ENCODE results near the gene ARAP1. TPM values are rescaled to one million over a fixed set of nuclear protein-coding genes. Genes with fewer than 3 reads are reported as not detected.

ARAP1 gene
- total RNA-seq, 1 donor from 2014 or later, result 81.5 TPM

DNA sequence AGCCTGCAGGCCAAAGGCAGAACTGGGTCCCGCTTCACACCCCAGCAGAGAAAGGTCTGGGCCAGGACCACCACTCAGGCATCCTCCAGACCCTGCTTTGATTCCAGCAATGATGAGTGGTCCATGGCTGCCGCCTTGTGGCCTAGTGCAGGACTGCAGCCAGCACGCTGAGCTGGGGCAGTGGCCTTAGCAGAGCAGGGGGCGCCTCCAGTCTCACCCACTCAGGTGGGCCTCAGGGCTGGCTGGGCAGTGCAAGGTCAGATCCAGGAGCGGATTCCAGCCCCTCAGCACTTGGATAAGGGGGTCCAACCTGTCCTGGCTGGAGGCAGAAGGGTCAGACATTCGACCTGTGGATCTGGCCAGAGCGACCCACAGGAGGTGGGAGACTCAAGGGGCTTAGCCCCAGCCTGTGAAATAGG, 68.4 kb downstream of the ARAP1 start:
- Mint-ChIP-seq H3K9me3 (no peaks in the 10 kb centered on the region), H3K4me1 (peaks cover 46% of the 10 kb centered on the region), H3K36me3 (ENCODE audit: low read depth) (peaks cover 29% of the 10 kb centered on the region), H3K4me3 (no peak overlapping the region), H3K27ac (peak overlapping the region; percentile 37), H3K27me3 (peaks cover 5% of the 10 kb centered on the region)
- intact Hi-C loops (cut with micrococcal nuclease), result loop anchor here (1.0 to 5.0 kb wide), 4 partner anchors 15 to 211 kb away; no protein-coding TSS in a partner anchor
- peak; percentile 92 for DNase-seq

DNA sequence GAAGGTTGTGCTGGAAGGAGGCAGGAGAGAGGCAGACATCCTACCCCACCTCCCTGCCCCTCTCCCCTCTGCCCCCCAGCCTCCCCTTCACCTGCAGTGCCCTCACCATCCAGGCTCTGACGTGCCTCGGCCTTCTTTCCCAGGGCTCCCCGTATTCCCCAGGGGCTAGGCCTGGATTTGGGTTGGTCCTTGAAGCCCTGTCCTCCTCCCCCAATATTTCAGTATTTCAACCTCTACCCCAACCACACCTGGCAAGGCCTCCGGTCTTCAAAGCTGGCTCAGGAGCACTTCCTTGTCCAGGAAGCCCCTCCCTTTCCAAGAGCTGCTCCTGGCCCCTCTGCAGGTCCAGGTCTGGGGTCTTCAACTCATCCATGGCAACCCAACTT, 69.4 kb downstream of the ARAP1 start:
- H3K27ac Mint-ChIP-seq, result no peak overlapping the region
- intact Hi-C loops (cut with micrococcal nuclease), result loop anchor here (1.0 to 5.0 kb wide), 4 partner anchors 14 to 211 kb away; no protein-coding TSS in a partner anchor
- H3K4me1 Mint-ChIP-seq, result peaks cover 41% of the 10 kb centered on the region
- no peak overlapping the region for H3K4me3 Mint-ChIP-seq
- H3K27me3 Mint-ChIP-seq, result peaks cover 12% of the 10 kb centered on the region
- peaks cover 21% of the 10 kb centered on the region for H3K36me3 Mint-ChIP-seq (ENCODE audit: low read depth)
- no peaks in the 10 kb centered on the region for H3K9me3 Mint-ChIP-seq
- DNase-seq, result no peak

DNA sequence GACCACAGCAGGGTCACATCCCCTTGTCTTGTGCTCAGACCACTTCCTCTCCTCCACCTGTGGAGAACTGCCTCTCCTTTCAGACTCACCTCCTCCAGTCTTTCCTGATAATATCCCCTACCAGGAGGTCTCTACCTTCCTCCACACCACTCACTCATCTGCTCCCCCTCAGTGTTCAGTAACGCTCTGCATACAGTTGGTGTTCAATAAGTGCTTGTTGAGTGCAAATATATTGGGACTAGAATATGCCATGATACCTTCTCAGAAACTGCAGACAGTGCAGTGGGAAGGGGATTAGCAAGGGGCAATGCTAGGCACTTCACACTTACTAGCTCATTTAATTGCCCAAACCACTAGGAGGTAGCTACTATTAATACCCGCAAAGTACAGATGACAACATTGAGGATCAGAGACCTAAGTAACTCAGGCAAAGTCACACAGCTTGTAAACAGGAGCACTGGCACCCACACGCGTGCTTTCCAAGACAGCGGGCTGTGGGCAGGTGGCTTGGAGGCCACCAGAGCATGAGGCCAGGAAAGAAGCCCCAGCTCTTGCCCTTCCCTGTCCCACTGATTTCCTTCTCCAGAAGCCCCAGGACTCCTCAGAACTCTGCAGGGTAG, 69.9 kb downstream of the ARAP1 start:
- no peaks in the 10 kb centered on the region for H3K9me3 Mint-ChIP-seq
- H3K4me3 Mint-ChIP-seq, result no peak overlapping the region
- intact Hi-C loops (cut with micrococcal nuclease), result loop anchor here (2.0 to 5.0 kb wide), 2 partner anchors 14 to 210 kb away; no protein-coding TSS in a partner anchor
- peaks cover 16% of the 10 kb centered on the region for H3K36me3 Mint-ChIP-seq (ENCODE audit: low read depth)
- peaks cover 36% of the 10 kb centered on the region for H3K4me1 Mint-ChIP-seq
- H3K27me3 Mint-ChIP-seq, result peaks cover 16% of the 10 kb centered on the region
- DNase-seq, result no peak
- H3K27ac Mint-ChIP-seq, result no peak overlapping the region

DNA sequence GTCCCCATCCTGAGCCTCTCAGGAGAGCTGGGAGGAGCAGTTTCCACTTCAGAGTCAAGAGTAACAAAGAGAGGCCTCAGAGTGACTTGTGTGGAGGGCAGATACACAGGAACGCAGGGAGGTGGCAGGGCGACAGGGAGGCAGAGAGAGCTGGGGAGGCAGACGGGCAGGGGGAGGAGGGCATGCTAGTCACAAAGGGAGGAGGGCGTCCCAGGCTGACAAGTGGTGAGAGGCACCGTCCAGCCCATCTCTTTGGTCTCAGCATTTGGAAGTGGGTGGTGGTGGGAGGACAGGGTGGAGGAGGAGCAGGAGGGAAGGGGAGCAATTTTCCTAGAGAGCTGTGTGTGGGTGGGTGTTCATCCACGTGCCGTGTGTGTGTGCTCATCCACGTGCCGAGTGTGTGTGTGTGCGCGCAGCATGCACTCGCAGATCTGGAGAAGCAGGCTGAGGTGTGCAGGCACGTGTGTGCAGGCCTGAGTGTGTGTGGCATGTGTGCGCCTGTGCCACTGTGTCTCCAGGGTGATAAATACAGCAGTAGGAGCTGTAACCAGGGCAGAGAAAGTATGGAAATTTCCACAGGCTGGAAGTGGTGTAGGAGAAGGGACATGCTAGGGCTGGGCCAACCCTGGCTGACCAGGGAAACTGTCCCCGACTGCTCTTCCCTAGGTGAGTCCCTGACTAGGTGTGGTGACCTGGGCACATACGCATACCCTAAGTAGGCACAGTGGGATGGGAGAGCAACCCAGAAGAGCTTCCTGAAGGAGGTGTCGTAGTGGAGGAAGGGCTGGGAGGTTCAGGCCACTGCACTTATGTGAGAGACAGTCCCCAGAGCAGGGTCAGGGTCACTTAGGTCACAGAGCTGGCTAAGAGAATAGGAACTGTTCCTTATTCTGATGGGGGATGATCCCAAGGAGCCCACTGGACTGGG, 70.7 kb downstream of the ARAP1 start:
- no peak for DNase-seq
- peaks cover 23% of the 10 kb centered on the region for H3K27me3 Mint-ChIP-seq
- no peaks in the 10 kb centered on the region for H3K9me3 Mint-ChIP-seq
- intact Hi-C loops (cut with micrococcal nuclease), result loop anchor here (2.0 to 5.0 kb wide), 2 partner anchors 13 to 209 kb away; no protein-coding TSS in a partner anchor
- peaks cover 29% of the 10 kb centered on the region for H3K4me1 Mint-ChIP-seq
- H3K36me3 Mint-ChIP-seq (ENCODE audit: low read depth), result peaks cover 8% of the 10 kb centered on the region
- H3K4me3 Mint-ChIP-seq, result no peak overlapping the region
- no peak overlapping the region for H3K27ac Mint-ChIP-seq

DNA sequence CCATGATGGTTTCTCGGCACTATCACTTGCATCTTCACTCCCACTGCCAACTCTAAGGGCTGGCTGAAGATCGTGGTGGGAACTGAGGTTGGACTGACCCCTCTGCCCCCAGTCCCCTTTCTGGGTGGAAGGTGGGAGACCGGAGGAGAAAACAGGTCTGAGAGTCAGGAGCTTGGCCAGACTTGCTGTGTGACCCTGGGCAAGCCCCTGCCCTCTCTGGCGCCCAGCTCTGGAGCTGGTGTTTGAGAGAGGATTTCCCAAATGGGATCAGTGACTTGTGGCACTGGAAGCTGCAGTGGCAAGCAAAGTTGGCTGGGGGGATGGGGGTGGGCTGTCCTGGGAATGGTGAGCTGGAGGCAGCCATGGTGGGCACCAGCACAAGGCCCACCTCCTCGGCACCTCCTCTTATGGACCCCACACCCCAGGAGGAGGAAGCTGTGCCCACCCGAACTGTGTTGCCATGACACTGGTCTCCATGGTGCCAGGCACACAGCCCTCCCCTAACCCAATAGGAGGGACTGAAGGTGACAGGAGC, 71.5 kb downstream of the ARAP1 start:
- DNase-seq, result no peak
- intact Hi-C loops (cut with micrococcal nuclease), result loop anchor here (5.0 kb wide), 1 partner anchor 208 kb away; no protein-coding TSS in a partner anchor
- H3K27ac Mint-ChIP-seq, result no peak overlapping the region
- peaks cover 2% of the 10 kb centered on the region for H3K36me3 Mint-ChIP-seq (ENCODE audit: low read depth)
- H3K4me3 Mint-ChIP-seq, result no peak overlapping the region
- peaks cover 30% of the 10 kb centered on the region for H3K27me3 Mint-ChIP-seq
- no peaks in the 10 kb centered on the region for H3K9me3 Mint-ChIP-seq
- peaks cover 21% of the 10 kb centered on the region for H3K4me1 Mint-ChIP-seq

DNA sequence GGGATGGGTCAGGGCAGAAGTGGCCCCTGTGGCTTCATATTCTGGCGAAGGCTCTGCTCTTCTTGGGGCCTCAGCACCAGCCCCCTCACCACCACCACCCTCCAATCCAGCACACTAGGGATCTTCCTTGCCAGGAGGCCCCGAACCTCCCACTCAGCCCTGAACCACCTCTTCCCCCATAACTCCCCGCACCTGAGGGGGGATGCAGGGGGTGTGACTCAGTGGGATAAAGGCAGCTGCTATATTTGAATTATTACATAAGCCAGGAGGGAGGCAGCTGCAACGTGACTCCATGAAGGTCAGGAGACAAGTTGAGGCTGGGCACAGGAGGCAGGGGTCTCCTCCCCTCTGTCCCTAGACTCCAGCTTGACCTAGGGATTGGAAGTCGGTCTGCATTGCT, 72.3 kb downstream of the ARAP1 start:
- H3K27me3 Mint-ChIP-seq, result peaks cover 38% of the 10 kb centered on the region
- no peak overlapping the region for H3K4me3 Mint-ChIP-seq
- DNase-seq, result no peak
- peaks cover 21% of the 10 kb centered on the region for H3K4me1 Mint-ChIP-seq
- no peaks in the 10 kb centered on the region for H3K9me3 Mint-ChIP-seq
- H3K27ac Mint-ChIP-seq, result no peak overlapping the region
- intact Hi-C loops (cut with micrococcal nuclease), result loop anchor here (5.0 kb wide), 1 partner anchor 208 kb away; no protein-coding TSS in a partner anchor
- peaks cover 2% of the 10 kb centered on the region for H3K36me3 Mint-ChIP-seq (ENCODE audit: low read depth)

DNA sequence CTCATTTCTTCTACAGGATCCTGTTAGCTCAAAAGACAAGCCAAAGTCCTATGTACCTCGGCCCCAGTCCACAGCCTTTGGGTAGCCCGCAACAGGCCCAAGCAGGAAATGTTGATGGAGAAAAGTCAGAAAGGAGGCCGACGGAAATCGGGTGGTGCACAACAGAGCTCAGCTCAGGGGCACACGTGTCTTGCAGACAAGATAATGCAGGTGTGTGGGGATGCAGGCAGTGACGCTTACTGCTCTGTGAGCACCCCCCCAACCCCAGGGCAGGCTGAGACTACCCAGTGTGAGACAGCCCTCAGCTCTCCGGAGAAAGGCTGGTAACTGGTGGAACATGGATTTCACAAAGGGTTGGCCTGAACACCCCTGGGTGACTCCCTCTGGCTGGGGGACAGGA, 73.7 kb downstream of the ARAP1 start:
- H3K4me3 Mint-ChIP-seq, result no peak overlapping the region
- no peak overlapping the region for H3K27ac Mint-ChIP-seq
- peaks cover 14% of the 10 kb centered on the region for H3K4me1 Mint-ChIP-seq
- peaks cover 51% of the 10 kb centered on the region for H3K27me3 Mint-ChIP-seq
- no peaks in the 10 kb centered on the region for H3K9me3 Mint-ChIP-seq
- intact Hi-C loops (cut with micrococcal nuclease), result no loop called here
- H3K36me3 Mint-ChIP-seq (ENCODE audit: low read depth), result peaks cover under 1% of the 10 kb centered on the region
- no peak for DNase-seq

DNA sequence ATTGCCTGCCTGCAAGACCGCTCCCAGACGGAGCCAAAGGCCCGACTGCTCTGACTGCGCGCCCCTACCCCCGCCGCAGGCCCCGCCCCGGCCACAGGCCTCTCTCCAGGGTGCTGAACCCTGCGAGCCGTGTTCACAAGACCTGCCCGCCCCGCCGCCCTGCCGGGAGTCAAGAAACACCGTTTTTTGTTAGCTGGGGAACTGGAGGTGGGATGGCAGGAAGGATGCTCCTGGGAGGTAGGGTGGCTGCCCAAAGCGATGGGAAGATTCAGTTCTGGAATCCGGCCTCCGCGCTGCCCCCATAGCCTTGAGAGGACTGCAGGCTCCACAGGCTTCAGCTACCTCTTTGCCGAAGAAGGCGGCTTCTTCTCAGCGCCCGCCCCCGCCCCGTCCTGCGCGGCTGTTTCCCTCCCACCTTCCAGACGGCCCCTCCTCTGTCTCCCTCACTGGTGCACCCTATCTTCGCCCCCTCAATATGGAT, 75.3 kb downstream of the ARAP1 start:
- Mint-ChIP-seq H3K4me1 (peaks cover 16% of the 10 kb centered on the region), H3K27ac (no peak overlapping the region), H3K4me3 (no peak overlapping the region), H3K36me3 (ENCODE audit: low read depth) (no peaks in the 10 kb centered on the region), H3K27me3 (peaks cover 66% of the 10 kb centered on the region), H3K9me3 (no peaks in the 10 kb centered on the region)
- peak; percentile 94 for DNase-seq
- intact Hi-C loops (cut with micrococcal nuclease), result no loop called here

DNA sequence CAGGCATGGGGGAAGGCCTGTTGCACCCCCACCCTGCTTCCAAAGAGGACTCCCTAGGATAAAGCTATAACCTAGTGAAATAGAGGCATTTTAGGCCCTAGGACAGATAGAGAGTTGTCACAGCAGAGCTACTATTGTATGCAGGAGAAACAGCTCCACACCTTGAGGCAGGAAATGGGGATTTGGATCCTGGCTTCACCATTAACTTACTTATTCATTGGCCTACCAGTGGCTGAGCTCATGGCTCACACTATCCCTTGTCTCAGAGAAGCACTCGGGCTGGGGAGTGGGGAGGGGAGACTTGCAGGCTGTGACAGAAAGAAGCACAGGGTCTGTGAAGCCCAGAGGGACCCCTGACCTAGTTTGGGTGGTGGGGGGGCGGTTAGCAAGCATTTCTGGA, 77.0 kb downstream of the ARAP1 start:
- Mint-ChIP-seq H3K36me3 (ENCODE audit: low read depth) (no peaks in the 10 kb centered on the region), H3K4me3 (no peak overlapping the region), H3K9me3 (no peaks in the 10 kb centered on the region), H3K27ac (no peak overlapping the region), H3K27me3 (peaks cover 79% of the 10 kb centered on the region), H3K4me1 (peaks cover 15% of the 10 kb centered on the region)
- DNase-seq, result no peak
- intact Hi-C loops (cut with micrococcal nuclease), result no loop called here

DNA sequence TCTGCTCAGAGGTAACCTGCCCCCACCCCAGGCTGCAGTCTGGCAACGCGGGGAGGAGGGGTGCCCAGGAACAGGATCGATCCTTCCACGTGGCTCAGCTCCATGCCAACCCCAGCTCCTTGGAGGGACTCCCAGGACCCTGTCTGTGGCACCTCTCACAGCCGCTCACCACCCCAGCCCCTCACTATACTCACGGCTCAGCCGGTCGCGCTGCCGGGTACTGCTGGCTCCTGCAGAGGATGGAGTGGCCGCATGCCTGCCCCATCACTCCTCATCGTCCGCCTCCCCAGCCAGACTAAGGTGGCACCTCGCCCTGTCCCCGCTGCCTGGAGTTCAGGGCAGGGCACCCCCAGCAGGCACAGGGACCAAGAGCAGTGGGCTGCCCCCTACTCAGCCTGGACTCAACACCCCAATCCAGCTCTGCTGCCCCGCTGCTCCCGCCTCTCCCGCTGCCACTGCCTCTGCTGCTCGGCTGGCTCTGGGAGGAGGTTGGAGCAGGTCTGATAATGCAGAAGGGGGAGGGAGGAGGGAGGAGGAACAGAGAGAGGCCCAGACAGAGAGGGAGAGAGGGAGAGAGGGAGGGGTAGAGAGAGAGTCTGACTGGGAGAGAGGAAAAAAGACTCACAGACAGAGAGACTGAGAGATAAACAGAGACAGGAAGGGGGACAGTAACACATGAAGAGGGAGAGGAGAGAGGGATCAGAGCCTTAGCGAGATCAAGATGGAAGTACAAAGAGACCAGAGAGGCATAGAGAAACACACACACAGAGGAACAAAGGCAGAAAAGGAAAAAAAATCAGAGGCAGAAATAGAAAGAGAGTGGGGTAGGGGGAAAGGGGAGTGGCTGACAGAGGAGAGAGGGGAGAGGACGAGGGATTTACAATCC, 78.0 kb downstream of the ARAP1 start, which contains the start of gene PDE2A:
Gene PDE2A, minus strand, starts transcription at position 480 of the 886 bp plus-strand sequence. Its CDS starts 215 bp downstream, at position 265.
- H3K4me3 Mint-ChIP-seq, result no peak within 1 kb of the TSS
- H3K9me3 Mint-ChIP-seq, result no peaks in the 10 kb centered on the region
- no peaks in the 10 kb centered on the region for H3K36me3 Mint-ChIP-seq (ENCODE audit: low read depth)
- intact Hi-C loops (cut with micrococcal nuclease), result no loop called here
- peaks cover 77% of the 10 kb centered on the region for H3K27me3 Mint-ChIP-seq
- H3K4me1 Mint-ChIP-seq, result peaks cover 15% of the 10 kb centered on the region
- DNase-seq, result no peak
- H3K27ac Mint-ChIP-seq, result no peak within 1 kb of the TSS

DNA sequence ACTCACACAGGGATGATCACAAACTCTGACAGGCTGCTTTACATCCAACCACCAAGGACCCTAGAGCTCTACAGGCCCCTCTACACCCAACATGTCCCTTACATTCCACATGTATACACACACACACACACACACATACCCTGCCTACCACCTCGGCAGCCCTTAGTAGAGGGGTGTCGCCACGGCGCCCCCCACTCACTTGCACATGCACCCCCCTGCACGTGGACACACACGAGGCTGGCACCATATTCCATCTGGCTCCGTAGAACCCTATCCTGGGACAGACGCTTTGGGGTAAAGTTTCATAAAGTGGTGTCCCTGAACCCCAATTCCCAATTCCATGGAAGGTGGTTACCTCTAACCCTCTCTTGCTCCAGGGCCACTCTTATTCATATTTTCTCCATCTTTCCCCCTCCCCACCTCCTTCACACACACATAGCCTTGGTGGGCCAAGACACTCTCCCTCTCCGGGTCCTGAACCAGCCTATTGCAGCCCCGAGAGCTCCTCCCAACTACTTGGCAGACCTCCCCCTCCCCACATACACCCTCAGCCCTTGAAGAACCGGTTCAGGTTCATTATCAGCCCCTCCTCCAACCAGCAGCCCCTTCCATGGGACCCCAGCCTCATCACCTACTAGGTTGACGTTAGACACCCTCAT, 78.8 kb downstream of the ARAP1 start:
- H3K36me3 Mint-ChIP-seq (ENCODE audit: low read depth), result no peaks in the 10 kb centered on the region
- H3K4me3 Mint-ChIP-seq, result no peak overlapping the region
- H3K9me3 Mint-ChIP-seq, result no peaks in the 10 kb centered on the region
- intact Hi-C loops (cut with micrococcal nuclease), result no loop called here
- H3K27ac Mint-ChIP-seq, result no peak overlapping the region
- peaks cover 23% of the 10 kb centered on the region for H3K4me1 Mint-ChIP-seq
- peaks cover 75% of the 10 kb centered on the region for H3K27me3 Mint-ChIP-seq
- no peak for DNase-seq

DNA sequence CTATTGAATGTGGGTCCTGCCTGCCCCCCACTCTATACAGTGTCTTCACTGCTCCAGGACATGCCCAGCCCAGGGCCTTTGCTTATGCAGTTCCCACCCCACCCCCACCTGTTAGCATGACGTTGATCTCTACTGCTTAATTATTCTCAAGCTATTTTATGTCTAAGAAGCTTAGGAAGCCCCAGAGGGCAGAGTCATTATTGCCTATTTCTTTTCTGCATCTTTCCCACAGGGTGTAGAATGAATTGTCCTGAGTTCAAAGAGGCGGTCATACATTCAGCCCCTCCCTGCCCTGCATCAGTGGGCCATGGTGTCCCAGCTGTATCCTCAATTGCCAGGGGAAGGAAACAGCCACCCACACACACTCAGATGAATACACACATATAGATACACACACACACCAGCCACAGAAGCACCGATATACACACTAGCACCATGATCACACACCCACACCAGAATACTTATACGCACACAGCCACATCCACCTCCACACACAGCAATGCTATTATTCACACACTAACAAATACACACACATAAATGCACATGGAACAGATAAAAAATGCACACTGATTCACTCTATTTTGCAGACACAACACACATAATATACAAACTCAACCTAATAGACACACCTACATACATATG, 79.5 kb downstream of the ARAP1 start:
- Mint-ChIP-seq H3K4me3 (no peak overlapping the region), H3K36me3 (ENCODE audit: low read depth) (no peaks in the 10 kb centered on the region), H3K27ac (no peak overlapping the region), H3K9me3 (no peaks in the 10 kb centered on the region), H3K4me1 (peaks cover 21% of the 10 kb centered on the region), H3K27me3 (peaks cover 68% of the 10 kb centered on the region)
- no peak for DNase-seq
- intact Hi-C loops (cut with micrococcal nuclease), result no loop called here
